Heart right ventricle (tissue), 16 donors: ENCODE data around the gene GK. TPM values are rescaled to one million over a fixed set of nuclear protein-coding genes. Genes with fewer than 3 reads are reported as not detected.

Experiments used
- ATAC-seq, 8 donors: fragments of 200-7000 bp; cut with Tn5 transposase; one replicate each; pipeline ENCODE4 v1.9.1; 2020; ENCODE audit warnings: mild to moderate bottlenecking in 8 of 8, moderate library complexity in 8 of 8, moderate number of reproducible peaks in 1 of 8
- DNase-seq, 2 donors: peaks; one replicate each; pipeline ENCODE4 v3.0.0-alpha.2; 2020
- H3K27ac ChIP-seq, 10 donors: fragments of 200-600 bp; sonication (generic) in 2 of 10; one replicate each; pipeline versions ENCODE4 v1.5.0 to v1.8.0; 2020 to 2022; ENCODE audit warnings: mild to moderate bottlenecking in 3 of 10
- H3K27me3 ChIP-seq, 7 donors: fragments of 200-600 bp; one replicate each; pipeline ENCODE4 v1.8.0; 2021 to 2022; ENCODE audit warnings: mild to moderate bottlenecking in 2 of 7
- H3K36me3 ChIP-seq, 9 donors: fragments of 200-600 bp; sonication (generic) in 1 of 9; one replicate each; pipeline versions ENCODE4 v1.5.0 to v1.8.0; 2020 to 2022; ENCODE audit warnings: mild to moderate bottlenecking in 2 of 9
- H3K4me1 ChIP-seq, 9 donors: fragments of 200-600 bp; sonication (generic) in 1 of 9; one replicate each; pipeline versions ENCODE4 v1.5.0 to v1.8.0; 2020 to 2022; ENCODE audit warnings: mild to moderate bottlenecking in 4 of 9
- H3K4me3 ChIP-seq, 10 donors: fragments of 200-600 bp; sonication (generic) in 2 of 10; one replicate each; pipeline versions ENCODE4 v1.5.0 to v1.8.0; 2020 to 2022; ENCODE audit warnings: mild to moderate bottlenecking in 7 of 10, moderate library complexity in 2 of 10
- H3K9me3 ChIP-seq, 11 donors: fragments of 200-600 bp in 10 of 11; sonication (generic) in 2 of 11; one replicate each; pipeline versions ENCODE4 v1.5.0 to v1.8.0; 2013 to 2022; ENCODE audit warnings: mild to moderate bottlenecking in 2 of 11, control low read depth in 1 of 11, moderate library complexity in 1 of 11
- WGBS, 2 donors: extraction: QIAGEN DNeasy Blood & Tissue Kit; methylation state at CpG; one replicate each; pipeline ENCODE4 v1.1.7; 2013; ENCODE audit warnings: inconsistent platforms in 1 of 2; 5-methylcytosine and 5-hydroxymethylcytosine counted together
- intact Hi-C, 10 donors: fragments of 100-400 bp; cut with DNase I; formaldehyde crosslinking; loops; one replicate each; pipeline versions ENCODE4 v1.11.1 to v1.14.2; 2022
- polyA plus RNA-seq, 2 donors: library from polyadenylated mRNA; stranded (reverse); fragments of 200-250 nt; gene quantifications; one replicate each; pipeline ENCODE4 v1.2.3, GENCODE V29; 2013
- total RNA-seq, 10 donors: library from RNA; stranded (reverse); fragmentation: NEBNext Ultra II Directional in 3 of 10; extraction: Animal tissue kit (Norgen Biotek cat#: 25700) in 3 of 10; gene quantifications; one replicate each; pipeline versions ENCODE4 v1.2.1 to v1.2.4, GENCODE V29; 2021 to 2023
- TF ChIP-seq, protein P1 (sequence below), 9 donors: fragments of 200-600 bp; sonication (generic) in 2 of 9; IDR thresholded peaks; one replicate each; pipeline versions ENCODE4 v1.5.0 to v1.8.0; 2021 to 2022; ENCODE audit warnings: antibody characterized with exemption in 9 of 9, mild to moderate bottlenecking in 5 of 9, moderate library complexity in 1 of 9
- donor health status: Arrhythmogenic right ventricular cardiomyopathy.
- donor health status: ischemic (EF 13 %, LVEDD 7.1; RV severe dilation, severe dysfunction).
- donor health status: healthy with polysubstance abuse.
- donor health status: DM: no; HTN: yes; CAD: no.
- donor health status: DM: no; HTN: no; CAD: no.
- donor health status: ischemic (EF 25% LVEDD 6.9; RV normal size, moderate dysfunction).
- donor health status: ischemic (EF 25% LVEDD 5.7; RV mildly dilated, moderate dysfunction).
- donor health status: healthy.
- donor health status: DM: yes; HTN: yes; CAD: no.
- donor health status: Ischemic cardiomyopathy.
- donor health status: ischemic (EF 35%, LVEDD 5.7; RV mildly dilated, moderate dysfunction).
- donor health status: nonischemic (EF 11% LVEDD 7.7; RV severe dilation, severe dysfunction).
- donor health status: DM: yes; HTN: yes; CAD: no.
- donor health status: PGD.
- donor health status: ischemic (EF 29% LVEDD 5.4; RV normal size, mild dysfunction).
- donor health status: nonischemic (EF 23%, LVEDD 6.1; RV moderate dilation, normal function).

GK gene
- total and polyA plus RNA-seq, 12 donors, result 3.6 to 13.6 (median 9.6) TPM

DNA sequence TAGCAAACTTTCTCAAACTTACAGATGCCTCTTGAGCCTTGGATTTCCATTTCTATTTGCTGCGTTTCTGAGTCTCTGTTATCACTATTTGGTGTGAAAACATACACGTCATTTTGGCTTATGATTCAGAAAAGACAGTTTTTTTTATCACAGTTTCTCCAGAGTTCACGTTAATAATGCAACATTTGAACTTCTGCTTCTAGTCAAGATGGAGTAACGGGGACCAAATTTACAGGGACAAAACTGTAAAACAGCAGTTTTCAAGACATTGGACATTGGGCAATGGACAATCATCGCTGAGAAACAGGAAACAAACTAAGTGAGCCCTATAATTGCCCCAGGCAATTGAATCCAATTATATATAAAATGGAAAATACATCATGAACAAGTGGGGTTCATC lies 39.5 kb upstream of the GK start:
- Histone ChIP-seq H3K9me3 (peaks cover 0 to 8% (median 0%) of the 10 kb centered on the region in 11 donors), H3K4me1 (peaks cover 0 to 2% (median 0%) of the 10 kb centered on the region in 9 donors), H3K27ac (peak overlapping the region in 1 of 10 donors; percentile 81), H3K27me3 (no peaks in the 10 kb centered on the region), H3K4me3 (peak overlapping the region in 1 of 10 donors; percentile 32), H3K36me3 (no peaks in the 10 kb centered on the region)
- DNase-seq (no peak), ATAC-seq (no peak)
- TF ChIP-seq, protein P1, sequence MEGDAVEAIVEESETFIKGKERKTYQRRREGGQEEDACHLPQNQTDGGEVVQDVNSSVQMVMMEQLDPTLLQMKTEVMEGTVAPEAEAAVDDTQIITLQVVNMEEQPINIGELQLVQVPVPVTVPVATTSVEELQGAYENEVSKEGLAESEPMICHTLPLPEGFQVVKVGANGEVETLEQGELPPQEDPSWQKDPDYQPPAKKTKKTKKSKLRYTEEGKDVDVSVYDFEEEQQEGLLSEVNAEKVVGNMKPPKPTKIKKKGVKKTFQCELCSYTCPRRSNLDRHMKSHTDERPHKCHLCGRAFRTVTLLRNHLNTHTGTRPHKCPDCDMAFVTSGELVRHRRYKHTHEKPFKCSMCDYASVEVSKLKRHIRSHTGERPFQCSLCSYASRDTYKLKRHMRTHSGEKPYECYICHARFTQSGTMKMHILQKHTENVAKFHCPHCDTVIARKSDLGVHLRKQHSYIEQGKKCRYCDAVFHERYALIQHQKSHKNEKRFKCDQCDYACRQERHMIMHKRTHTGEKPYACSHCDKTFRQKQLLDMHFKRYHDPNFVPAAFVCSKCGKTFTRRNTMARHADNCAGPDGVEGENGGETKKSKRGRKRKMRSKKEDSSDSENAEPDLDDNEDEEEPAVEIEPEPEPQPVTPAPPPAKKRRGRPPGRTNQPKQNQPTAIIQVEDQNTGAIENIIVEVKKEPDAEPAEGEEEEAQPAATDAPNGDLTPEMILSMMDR (IDR thresholded peaks at IDR 0.05), result no peak
- 71 to 72% methylated on average over 5 of the region's 5 CpGs for WGBS, 2 donors
- intact Hi-C loops, result no loop called here

DNA sequence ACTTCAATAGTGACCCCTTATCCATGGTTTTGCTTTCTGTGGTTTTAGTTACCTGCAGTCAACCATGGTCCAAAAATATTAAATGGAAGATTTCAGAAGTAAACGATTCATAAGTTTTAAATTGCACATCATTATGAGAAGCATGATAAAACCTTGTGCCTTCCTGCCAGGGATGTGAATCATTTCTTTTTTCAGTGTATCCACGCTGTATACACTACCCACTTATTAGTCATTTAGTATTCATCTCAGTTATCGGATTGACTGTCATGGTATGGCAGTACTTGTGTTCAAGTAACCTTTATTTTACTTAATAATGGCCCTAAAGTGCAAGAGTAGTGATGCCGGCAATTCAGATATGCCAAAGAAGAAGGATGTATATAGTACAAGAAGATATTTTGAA lies 38.0 kb upstream of the GK start:
- no peak for ATAC-seq
- intact Hi-C loops, result no loop called here
- peaks cover 0 to 8% (median 0%) of the 10 kb centered on the region in 11 donors for H3K9me3 ChIP-seq
- H3K4me3 ChIP-seq, result no peak overlapping the region
- peaks cover 0 to 6% (median 0%) of the 10 kb centered on the region in 9 donors for H3K4me1 ChIP-seq
- DNase-seq, result no peak
- TF ChIP-seq, protein P1 (IDR thresholded peaks at IDR 0.05), result no peak
- H3K27me3 ChIP-seq, result no peaks in the 10 kb centered on the region
- H3K27ac ChIP-seq, result no peak overlapping the region
- WGBS, 2 donors, result 80 to 92% methylated on average over 4 of the region's 4 CpGs
- no peaks in the 10 kb centered on the region for H3K36me3 ChIP-seq

DNA sequence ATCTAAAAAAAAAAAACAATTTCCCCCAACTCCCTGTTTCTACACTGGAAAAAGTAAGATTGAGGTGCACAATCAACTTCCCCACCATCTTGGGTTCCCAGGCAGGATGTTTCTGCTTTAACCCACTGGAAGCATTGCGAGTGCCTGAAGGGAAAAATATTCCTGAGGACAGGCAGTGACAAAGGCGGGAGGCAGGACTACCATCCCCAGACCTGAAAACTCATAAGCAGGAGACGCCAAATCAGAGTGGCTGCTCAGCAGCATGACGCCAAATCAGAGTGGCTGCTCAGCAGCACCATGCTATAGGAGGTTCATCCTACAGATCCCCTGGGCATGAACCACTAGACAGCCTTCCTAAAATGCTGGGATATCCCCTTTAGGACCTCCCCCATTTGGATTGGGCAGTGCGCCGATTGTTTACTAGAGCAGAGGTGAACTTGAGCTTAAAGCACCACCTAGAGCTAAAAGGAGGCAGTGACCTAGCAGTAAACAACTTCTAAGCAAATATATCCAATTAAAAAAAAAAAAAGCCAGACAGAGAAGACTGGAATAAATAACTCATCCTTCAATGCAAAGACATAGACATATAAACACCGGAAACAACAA lies 35.0 kb upstream of the GK start:
- 77 to 78% methylated on average over 7 of the region's 7 CpGs for WGBS, 2 donors
- peaks cover 0 to 19% (median 5%) of the 10 kb centered on the region in 11 donors for H3K9me3 ChIP-seq
- H3K36me3 ChIP-seq, result no peaks in the 10 kb centered on the region
- no peak for ATAC-seq
- H3K27me3 ChIP-seq, result no peaks in the 10 kb centered on the region
- intact Hi-C loops, result no loop called here
- no peak for DNase-seq
- H3K4me1 ChIP-seq, result peaks cover 0 to 18% (median 0%) of the 10 kb centered on the region in 9 donors
- no peak overlapping the region for H3K4me3 ChIP-seq
- TF ChIP-seq, protein P1 (IDR thresholded peaks at IDR 0.05), result peak in 2 of 9 donors; percentile 18 to 25
- no peak overlapping the region for H3K27ac ChIP-seq

DNA sequence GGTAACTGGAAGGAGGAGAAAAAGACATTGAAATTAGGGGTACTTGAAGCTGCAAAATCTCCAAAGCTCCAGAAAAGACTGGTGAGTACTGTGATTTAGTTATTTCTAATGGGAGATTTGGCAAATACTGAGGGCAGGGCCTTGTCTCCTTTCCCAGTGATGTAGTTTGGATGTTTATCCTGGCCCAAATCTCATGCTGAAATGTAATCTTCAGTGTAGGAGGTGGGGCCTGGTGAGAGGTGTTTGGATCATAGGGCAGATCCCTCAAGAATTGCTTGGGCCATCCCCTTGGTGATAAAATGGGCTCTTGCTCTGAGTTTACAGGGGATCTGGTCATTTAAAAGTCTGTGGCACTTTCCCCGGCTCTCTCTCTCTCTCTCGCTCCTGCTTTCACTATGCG lies 33.1 kb upstream of the GK start:
- TF ChIP-seq, protein P1 (IDR thresholded peaks at IDR 0.05), result no peak
- ATAC-seq, result peak in 3 of 8 donors; percentile 24 to 52 (median 25)
- Histone ChIP-seq H3K27me3 (no peaks in the 10 kb centered on the region), H3K4me1 (peaks cover 0 to 18% (median 0%) of the 10 kb centered on the region in 9 donors), H3K27ac (no peak overlapping the region), H3K36me3 (no peaks in the 10 kb centered on the region), H3K4me3 (no peak overlapping the region), H3K9me3 (peaks cover 0 to 19% (median 5%) of the 10 kb centered on the region in 11 donors)
- WGBS, 2 donors, result 90 to 93% methylated on average over 3 of the region's 3 CpGs
- DNase-seq, result no peak
- intact Hi-C loops, result loop anchor here in 1 of 10 donors (10.0 kb wide), 1 partner anchor 45 kb away; the partner anchor contains the start of gene TASL
